ENCODE data around the gene TWSG1. TPM values are rescaled to one million over a fixed set of nuclear protein-coding genes. Genes with fewer than 3 reads are reported as not detected.

Gene TWSG1
- total and polyA plus RNA-seq, 12 donors = 10.1 to 33.5 (median 23.3) TPM

DNA sequence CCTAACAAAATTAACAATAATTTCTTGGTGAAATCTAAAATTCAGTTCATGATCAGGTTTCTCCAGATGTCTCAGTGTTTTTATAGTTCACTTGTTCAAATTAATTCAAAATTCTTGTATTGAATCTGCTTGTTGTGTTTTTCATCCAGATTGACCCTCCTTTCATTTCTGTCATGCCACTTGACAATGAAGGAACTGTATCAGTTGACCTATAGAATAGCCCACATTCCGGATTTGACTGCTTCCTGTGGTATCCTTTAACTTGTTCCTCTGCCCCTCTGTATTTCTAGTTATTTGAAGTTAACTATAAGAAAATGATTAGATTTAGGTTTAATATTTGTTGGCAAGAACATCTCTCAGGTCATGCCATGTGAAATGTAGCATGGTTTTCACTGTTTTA lies 53.3 kb downstream of the TWSG1 start:
- WGBS, 4 donors = 82 to 92% (median 87%) methylated on average over 1 of the region's 1 CpG
- intact Hi-C loops (cut with DNase I) = no loop called here

DNA sequence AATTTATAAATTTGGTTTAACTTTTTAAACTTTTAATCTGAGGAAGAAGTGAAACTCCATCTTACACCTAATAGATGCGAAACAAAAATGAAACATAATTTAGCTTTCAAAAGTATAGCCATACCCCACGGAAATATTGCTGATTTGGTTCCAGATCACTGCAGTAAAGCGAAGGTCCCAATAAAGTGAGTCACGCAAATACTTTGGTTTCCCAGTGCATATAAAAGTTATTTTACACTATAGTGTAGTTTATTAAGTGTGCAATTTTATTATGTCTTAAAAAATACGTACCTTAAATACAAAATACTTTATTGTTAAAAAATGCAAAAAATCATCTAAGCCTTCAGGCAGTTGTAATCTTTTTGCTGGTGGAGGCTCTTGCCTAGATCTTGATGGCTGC lies 55.1 kb downstream of the TWSG1 start:
- DNase-seq = no peak
- no peaks in the 10 kb centered on the region for H3K9me3 ChIP-seq (replicated peaks in 1 of 3)

More for the DNA sequence above, 53.3 kb downstream of the TWSG1 start:
- no peak for DNase-seq
- Histone ChIP-seq H3K27ac (no peak overlapping the region), H3K36me3 (replicated peaks in 1 of 2) (no peaks in the 10 kb centered on the region), H3K27me3 (no peaks in the 10 kb centered on the region), H3K9me3 (replicated peaks in 1 of 3) (no peaks in the 10 kb centered on the region), H3K4me1 (replicated peaks in 1 of 2) (no peaks in the 10 kb centered on the region), H3K4me3 (no peak overlapping the region)
- TF ChIP-seq POLR2A (IDR thresholded peaks at IDR 0.05) = no peak
- TF ChIP-seq, protein P1, sequence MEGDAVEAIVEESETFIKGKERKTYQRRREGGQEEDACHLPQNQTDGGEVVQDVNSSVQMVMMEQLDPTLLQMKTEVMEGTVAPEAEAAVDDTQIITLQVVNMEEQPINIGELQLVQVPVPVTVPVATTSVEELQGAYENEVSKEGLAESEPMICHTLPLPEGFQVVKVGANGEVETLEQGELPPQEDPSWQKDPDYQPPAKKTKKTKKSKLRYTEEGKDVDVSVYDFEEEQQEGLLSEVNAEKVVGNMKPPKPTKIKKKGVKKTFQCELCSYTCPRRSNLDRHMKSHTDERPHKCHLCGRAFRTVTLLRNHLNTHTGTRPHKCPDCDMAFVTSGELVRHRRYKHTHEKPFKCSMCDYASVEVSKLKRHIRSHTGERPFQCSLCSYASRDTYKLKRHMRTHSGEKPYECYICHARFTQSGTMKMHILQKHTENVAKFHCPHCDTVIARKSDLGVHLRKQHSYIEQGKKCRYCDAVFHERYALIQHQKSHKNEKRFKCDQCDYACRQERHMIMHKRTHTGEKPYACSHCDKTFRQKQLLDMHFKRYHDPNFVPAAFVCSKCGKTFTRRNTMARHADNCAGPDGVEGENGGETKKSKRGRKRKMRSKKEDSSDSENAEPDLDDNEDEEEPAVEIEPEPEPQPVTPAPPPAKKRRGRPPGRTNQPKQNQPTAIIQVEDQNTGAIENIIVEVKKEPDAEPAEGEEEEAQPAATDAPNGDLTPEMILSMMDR (IDR thresholded peaks at IDR 0.05) = no peak

DNA sequence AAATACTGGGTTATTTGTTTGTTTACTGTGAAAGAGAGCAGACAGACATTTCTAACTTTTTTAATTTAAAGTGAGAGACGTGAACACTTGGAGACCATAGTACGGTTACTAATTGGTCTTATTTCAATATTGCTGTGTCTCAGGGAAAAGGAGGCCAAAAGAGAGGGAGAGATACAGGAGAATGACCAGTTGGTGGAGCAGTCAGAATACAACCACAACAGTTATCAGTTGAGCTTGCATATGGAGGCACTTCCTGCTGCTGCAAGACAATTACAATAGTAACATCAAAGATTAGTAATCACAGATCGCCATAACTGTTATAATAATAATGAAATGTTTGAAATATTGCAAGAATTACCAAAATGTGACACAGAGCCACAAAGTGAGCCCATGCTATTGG lies 58.2 kb downstream of the TWSG1 start:
- Histone ChIP-seq H3K9me3 (replicated peaks in 1 of 3) (no peaks in the 10 kb centered on the region), H3K36me3 (replicated peaks in 1 of 2) (no peaks in the 10 kb centered on the region), H3K4me1 (replicated peaks in 1 of 2) (no peaks in the 10 kb centered on the region), H3K4me3 (no peak overlapping the region), H3K27me3 (no peaks in the 10 kb centered on the region), H3K27ac (no peak overlapping the region)
- no peak for DNase-seq
- TF ChIP-seq, protein P1 (IDR thresholded peaks at IDR 0.05) = no peak
- no peak for TF ChIP-seq POLR2A (IDR thresholded peaks at IDR 0.05)
- whole genome bisulfite sequencing, 4 donors = 92 to 96% (median 93%) methylated on average over 3 of the region's 3 CpGs
- intact Hi-C loops (cut with DNase I) = no loop called here

More for the DNA sequence above, 55.1 kb downstream of the TWSG1 start:
- TF ChIP-seq, protein P1 (IDR thresholded peaks at IDR 0.05) = no peak
- TF ChIP-seq POLR2A (IDR thresholded peaks at IDR 0.05) = no peak
- Histone ChIP-seq H3K27me3 (no peaks in the 10 kb centered on the region), H3K36me3 (replicated peaks in 1 of 2) (no peaks in the 10 kb centered on the region), H3K4me3 (no peak overlapping the region), H3K4me1 (replicated peaks in 1 of 2) (no peaks in the 10 kb centered on the region), H3K27ac (no peak overlapping the region)
- WGBS, 4 donors = 92 to 94% (median 93%) methylated on average over 5 of the region's 5 CpGs
- intact Hi-C loops (cut with DNase I) = no loop called here

DNA sequence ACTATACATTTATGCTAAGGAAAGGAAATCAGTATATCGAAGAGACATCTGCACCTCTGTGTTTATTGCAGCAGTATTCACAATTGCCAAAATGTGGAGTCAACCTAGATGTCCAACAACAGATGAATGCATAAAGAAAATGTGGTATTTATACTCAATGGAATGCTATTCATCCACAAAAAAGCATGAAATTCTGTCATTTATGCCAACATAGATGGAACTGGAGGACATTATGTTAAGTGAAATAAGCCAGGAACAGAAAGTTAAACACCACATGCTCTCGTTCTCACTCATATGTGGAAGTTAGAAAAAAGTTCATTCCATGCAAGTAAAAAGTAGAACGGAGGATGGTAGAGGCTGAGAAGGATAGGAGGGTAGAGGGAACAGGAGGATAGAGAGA lies 59.5 kb downstream of the TWSG1 start:
- H3K27ac ChIP-seq = no peak overlapping the region
- H3K9me3 ChIP-seq (replicated peaks in 1 of 3) = no peaks in the 10 kb centered on the region
- intact Hi-C loops (cut with DNase I) = no loop called here
- 94 to 96% (median 95%) methylated on average over 3 of the region's 3 CpGs for WGBS, 4 donors
- no peaks in the 10 kb centered on the region for H3K27me3 ChIP-seq
- no peak for DNase-seq
- H3K4me1 ChIP-seq (replicated peaks in 1 of 2) = no peaks in the 10 kb centered on the region
- H3K4me3 ChIP-seq = no peak overlapping the region
- no peaks in the 10 kb centered on the region for H3K36me3 ChIP-seq (replicated peaks in 1 of 2)
- no peak for TF ChIP-seq POLR2A (IDR thresholded peaks at IDR 0.05)
- TF ChIP-seq, protein P1 (IDR thresholded peaks at IDR 0.05) = no peak

Data from adrenal gland (tissue), 12 donors.